HG03378 (cell line): ENCODE results near the gene GID4.
"Not testable (repeated sequence)": the region's sequence is repeated elsewhere in the genome, so short reads cannot be mapped to it uniquely, and the experiment has no call there.

Experiments used
- ATAC-seq: cut with Tn5 transposase; IDR thresholded peaks from one replicate; pipeline ENCODE4 v1.9.1; 2021; ENCODE audit warnings: mild to moderate bottlenecking, moderate library complexity; ENCODE audit not compliant: unreplicated experiment

The GID4 gene

GRCh38 chr17:18038861-18039534 is at the start of gene GID4, which contains the start of gene ATPAF2:
GID4 (plus strand) TSS chr17:18039408; CDS start chr17:18039465, 57 bp downstream.
ATPAF2 (minus strand) TSS chr17:18039168; CDS start chr17:18039013, 155 bp downstream.
- ATAC-seq = peak; percentile 79

- ATAC-seq = no peak
These were observed 49.6 kb upstream of the GID4 start for GRCh38 chr17:17989618-17990017.

GRCh38 chr17:17990282-17990681 is 48.9 kb upstream of the GID4 start:
- no peak for ATAC-seq

DNA sequence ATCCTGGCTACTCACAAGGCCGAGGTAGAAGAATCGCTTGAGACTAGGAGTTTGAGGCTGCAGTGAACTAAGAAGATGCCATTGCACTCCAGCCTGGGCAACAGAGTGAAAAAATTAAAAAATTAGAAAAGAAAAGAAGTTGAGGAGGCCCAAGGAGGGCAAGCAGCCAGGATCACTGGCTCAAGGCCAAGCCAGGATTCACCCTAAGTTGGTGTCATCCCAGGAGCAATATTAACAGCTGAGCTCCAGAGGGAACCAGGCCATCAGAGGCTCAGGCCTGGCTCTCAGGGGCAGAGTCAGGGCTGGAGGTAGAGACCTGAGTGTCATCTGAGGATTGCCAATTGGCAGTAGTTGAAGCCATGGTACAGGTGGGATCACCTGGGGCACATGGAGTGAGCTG is 45.8 kb upstream of the GID4 start:
- ATAC-seq = no peak

- ATAC-seq = no peak
These were observed 45.4 kb upstream of the GID4 start for GRCh38 chr17:17993852-17994251.

- no peak for ATAC-seq
These were observed 44.7 kb upstream of the GID4 start for GRCh38 chr17:17994271-17995069.

DNA sequence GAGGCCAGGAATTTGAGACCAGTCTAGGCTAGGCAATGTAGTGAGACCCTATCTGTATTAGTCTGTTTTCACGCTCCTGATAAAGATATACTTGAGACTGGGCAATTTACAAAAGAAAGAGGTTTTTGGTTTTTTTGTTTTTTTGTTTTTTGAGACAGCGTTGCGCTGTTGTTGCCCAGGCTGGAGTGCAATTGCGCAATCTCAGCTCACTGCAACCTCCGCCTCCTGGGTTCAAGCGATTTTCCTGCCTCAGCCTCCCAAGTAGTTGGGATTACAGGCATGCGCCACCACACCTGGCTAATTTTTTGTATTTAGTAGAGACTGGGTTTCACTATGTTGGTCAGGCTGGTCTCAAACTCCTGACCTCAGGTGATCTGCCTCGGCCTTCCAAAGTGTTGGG is 43.3 kb upstream of the GID4 start:
- not testable (repeated sequence) for ATAC-seq

- no peak for ATAC-seq
These were observed 40.3 kb upstream of the GID4 start for GRCh38 chr17:17998934-17999333.

DNA sequence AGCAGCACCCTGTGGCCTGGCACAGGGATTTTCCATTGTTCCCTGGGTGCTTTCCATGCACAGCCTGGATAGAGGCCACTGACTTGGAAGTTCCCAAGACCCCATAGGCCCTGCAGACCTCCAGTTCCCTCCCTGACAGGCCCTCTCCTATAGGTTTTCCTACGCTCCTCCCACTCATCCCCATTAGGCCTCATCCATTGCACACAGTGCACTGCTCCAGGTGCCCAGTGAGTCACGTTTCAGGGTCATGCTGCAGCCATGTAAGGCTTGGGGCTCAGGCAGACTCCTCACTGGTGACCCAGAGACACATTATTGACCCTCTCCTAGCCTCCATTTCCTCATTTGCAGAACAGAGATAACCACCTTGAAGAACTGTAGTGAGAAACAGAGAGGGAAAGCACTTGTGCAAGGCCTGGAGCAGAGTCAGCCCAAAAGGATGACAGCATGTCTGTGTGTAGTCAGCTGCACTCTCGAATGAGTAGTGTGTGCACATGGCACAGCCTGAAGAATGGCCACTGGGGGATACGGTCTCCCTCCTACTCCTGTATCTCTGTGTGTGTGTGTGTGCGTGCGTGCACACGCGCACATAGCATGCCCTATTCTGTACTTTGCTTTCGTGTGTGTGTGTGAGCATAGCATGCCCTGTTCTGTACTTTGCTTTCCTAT is 39.7 kb upstream of the GID4 start:
- ATAC-seq = no peak

- no peak for ATAC-seq
These were observed 39.2 kb upstream of the GID4 start for GRCh38 chr17:18000030-18000408.

- no peak for ATAC-seq
These were observed 37.0 kb upstream of the GID4 start for GRCh38 chr17:18002171-18002570.

DNA sequence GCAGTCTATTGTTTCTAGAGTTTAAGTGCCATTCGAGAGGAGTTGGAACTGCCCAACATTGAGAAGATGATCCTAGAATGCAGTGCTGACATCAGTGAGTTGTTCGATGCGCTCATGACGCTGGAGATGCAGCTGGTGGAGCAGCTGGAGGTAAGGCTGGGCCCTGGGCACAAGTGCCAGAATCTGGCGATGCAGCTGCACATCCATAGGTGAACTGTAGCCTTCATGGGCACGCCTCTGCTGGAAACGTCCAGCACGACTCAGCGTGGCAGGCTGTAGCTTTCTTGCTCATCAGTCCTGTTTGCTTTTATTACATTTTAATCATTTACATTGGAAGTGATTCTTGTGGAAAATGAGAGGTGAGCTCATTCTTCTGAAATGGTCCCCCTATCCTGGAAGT is 34.9 kb upstream of the GID4 start:
- ATAC-seq = no peak

DNA sequence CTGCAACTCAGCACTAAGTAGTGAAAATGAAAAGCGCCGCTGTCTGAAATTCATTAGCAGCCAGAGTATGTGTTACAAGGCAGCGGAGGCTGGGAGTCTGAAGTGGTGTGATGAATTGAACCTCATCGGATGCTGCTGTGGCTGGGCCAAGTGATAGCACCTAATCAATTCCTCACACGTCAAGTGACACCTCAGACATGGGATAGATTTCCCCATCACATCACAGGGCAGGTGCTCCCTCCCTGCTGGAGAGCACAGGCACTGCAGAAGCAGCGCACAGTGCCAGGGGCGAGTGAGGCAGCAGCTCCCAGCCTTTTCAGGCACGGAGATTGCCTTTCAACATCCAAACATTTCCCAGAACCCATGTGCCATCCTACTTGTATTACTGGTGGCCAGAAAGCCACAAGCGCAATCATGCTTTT is 34.3 kb upstream of the GID4 start:
- ATAC-seq = no peak

GRCh38 chr17:18005496-18005895 is 33.7 kb upstream of the GID4 start:
- no peak for ATAC-seq

DNA sequence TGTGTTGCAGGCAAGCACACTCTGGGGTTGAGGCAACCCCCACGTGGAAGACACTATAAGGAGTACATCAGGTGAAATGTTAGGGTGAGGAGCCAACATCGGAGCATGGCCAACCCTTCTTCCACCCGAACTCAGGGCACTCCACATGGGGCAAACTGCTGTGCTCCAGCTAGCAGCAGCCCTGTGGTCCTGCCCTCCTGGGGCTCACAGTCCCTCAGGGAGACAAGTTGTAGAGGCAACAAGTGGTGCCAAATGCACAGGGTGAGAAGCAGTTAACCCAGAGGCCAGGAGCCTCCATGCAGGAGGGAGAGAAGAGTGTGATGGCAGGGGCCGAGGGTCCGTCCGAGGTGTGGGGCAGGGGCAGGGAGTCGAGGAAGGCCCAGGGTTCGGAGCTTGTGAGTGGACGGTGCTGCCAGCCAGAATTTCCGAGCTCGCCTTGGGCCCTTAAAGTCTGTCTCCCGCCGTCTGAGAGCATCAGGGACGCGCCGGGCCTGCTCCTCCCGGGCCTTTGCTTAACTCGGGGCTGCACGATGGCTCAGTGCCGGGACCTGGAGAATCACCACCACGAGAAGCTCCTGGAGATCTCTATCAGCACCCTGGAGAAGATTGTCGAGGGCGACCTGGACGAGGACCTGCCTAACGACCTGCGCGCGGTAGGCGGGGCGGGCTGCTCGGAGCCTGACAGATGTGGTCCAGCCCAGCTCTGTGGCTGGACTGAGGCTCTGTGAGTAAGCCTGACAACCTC is 32.5 kb upstream of the GID4 start:
- ATAC-seq = no peak

DNA sequence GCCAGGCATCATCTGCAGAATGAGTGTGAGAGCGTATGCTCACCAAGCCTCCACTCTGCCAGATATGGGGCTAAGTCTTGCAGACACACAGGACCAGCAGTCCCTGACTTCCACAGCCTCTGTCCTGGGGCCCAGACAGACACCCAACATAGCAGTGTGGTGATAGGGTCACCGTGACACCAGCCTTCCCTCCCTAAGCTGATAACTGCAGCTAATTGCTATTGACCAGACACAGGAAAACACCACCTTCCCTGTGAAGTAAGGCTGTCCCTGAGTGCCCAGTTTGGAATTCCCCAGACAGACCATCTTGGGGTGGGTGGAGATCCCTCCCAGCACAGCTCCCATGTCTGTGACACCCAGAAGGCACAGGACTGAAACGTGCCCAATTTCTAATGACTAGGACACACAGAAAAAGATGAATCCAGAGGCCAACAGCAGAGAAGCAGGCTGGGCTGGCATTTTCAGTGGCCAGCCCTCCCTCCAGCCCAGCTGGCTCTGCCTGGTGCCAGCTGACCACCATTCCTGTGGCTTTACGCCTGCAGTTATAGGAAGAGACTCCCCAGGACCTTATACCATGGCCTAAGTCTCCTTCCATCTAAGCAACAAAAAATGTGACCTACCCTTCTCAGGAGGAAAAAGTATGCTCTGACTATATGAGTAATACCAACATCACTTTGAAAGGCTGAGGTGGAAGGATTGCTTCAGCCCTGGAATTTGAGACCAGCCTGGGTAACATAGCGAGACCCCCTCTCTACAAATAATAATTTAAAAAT is 30.5 kb upstream of the GID4 start:
- ATAC-seq = no peak

- no peak for ATAC-seq
These were observed 29.4 kb upstream of the GID4 start for GRCh38 chr17:18009609-18010420.

DNA sequence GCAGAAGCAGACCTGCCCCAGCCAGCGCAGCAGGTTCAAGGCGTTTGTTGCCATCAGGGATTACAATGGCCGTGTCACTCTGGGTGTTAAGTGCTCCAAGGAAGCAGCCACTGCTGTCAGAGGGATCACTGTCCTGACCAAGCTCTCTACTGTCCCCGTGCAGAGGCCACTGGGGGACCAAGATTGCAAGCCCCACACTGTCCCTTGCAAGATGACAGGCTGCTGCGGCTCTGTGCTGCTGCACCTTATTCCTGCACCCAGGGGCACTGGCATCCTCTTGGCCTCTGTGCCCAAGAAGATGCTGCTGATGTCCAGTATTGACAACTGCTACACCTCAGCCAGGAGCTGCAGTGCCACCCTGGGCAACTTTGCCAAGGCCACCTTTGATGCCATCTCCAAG is 27.9 kb upstream of the GID4 start:
- ATAC-seq = no peak

DNA sequence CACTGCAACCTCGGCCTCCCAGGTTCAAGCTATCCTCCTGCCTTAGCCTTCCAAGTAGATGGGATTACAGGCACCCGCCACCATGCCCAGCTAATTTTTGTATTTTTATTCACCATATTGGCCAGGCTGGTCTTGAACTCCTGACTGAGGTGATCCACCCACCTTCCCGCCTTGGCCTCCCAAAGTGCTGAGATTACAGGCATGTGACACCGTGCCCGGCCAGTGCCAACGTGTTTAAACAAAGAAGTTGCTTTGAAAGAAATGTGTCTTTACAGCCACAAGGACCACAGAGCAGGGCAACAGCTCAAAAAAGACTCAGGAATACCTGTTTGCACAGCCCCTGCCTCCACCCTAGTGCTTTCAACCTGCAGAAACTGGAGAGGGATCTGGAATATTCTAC is 25.2 kb upstream of the GID4 start:
- no peak for ATAC-seq

GRCh38 chr17:18015593-18015992 is 23.6 kb upstream of the GID4 start:
- no peak for ATAC-seq
